Caco-2 (cell line): ENCODE data around the gene BLOC1S3. TPM values are rescaled to one million over a fixed set of nuclear protein-coding genes. Genes with fewer than 3 reads are reported as not detected.
"Not testable (repeated sequence)": the region's sequence is repeated elsewhere in the genome, so short reads cannot be mapped to it uniquely, and the experiment has no call there.

Experiments
- BruUV-seq: library from RNA; stranded (reverse); fragments of 400-500 nt; replicated peaks from 2 replicates; lab custom pipeline; 2021; lab: Mats Ljungman, UMichigan
- CTCF ChIA-PET: fragments of 300-600 bp; sonication (Branson Sonifier 250); formaldehyde crosslinking; loops from one replicate; lab custom pipeline; 2022; ENCODE audit warnings: antibody characterized with exemption; lab: Charles Lee
- POLR2A ChIA-PET: fragments of 300-600 bp; sonication (Branson Sonifier 250); formaldehyde crosslinking; loops from one replicate; lab custom pipeline; 2022; ENCODE audit warnings: antibody characterized with exemption; lab: Charles Lee
- DNase-seq, 2 experiments: peaks; one replicate each; pipeline versions ENCODE4 v3.0.0 to v3.0.0-alpha.2; 2020 to 2022
- H3K27me3 ChIP-seq: replicated peaks from 2 replicates; pipeline ENCODE4 v1.6.0; 2011; ENCODE audit warnings: low read length; ENCODE audit not compliant: control insufficient read depth, insufficient read depth
- H3K36me3 ChIP-seq: 2 replicates; pipeline ENCODE4 v1.5.1; 2011; ENCODE audit warnings: low read length; ENCODE audit not compliant: control insufficient read depth, insufficient read depth
- H3K4me1 ChIP-seq: fragments of 250-450 bp; sonication (Bioruptor Pico); 2 replicates; pipeline ENCODE4 v1.5.1; 2020; ENCODE audit warnings: mild to moderate bottlenecking
- H3K4me3 ChIP-seq: 2 replicates; pipeline ENCODE4 v1.5.1; 2011; ENCODE audit warnings: low read depth, mild to moderate bottlenecking, control low read depth, low read length
- H3K9me3 ChIP-seq: fragments of 250-450 bp; sonication (Bioruptor Pico); 2 replicates; pipeline ENCODE4 v1.5.1; 2020; ENCODE audit warnings: mild to moderate bottlenecking, moderate library complexity
- H3K27ac Mint-ChIP-seq: one replicate; pipeline ENCODE4 v1.8.0; 2022; ENCODE audit warnings: mixed read lengths; ENCODE audit not compliant: unreplicated experiment
- H3K27me3 Mint-ChIP-seq: one replicate; pipeline ENCODE4 v1.8.0; 2022; ENCODE audit warnings: mixed read lengths; ENCODE audit not compliant: insufficient read depth, unreplicated experiment
- H3K36me3 Mint-ChIP-seq: one replicate; pipeline ENCODE4 v1.8.0; 2022; ENCODE audit warnings: mild to moderate bottlenecking, mixed read lengths; ENCODE audit not compliant: insufficient read depth, unreplicated experiment
- H3K4me1 Mint-ChIP-seq: one replicate; pipeline ENCODE4 v1.8.0; 2022; ENCODE audit warnings: low read depth, mixed read lengths; ENCODE audit not compliant: unreplicated experiment
- H3K4me3 Mint-ChIP-seq: one replicate; pipeline ENCODE4 v1.8.0; 2022; ENCODE audit warnings: mild to moderate bottlenecking, moderate library complexity, mixed read lengths; ENCODE audit not compliant: unreplicated experiment
- H3K9me3 Mint-ChIP-seq: one replicate; pipeline ENCODE4 v1.8.0; 2022; ENCODE audit warnings: mixed read lengths; ENCODE audit not compliant: unreplicated experiment
- intact Hi-C: fragments of 100-400 bp; cut with micrococcal nuclease; formaldehyde crosslinking; loops from one replicate; pipeline ENCODE4 v1.10.0; 2022; ENCODE audit not compliant: unreplicated experiment
- total RNA-seq: library from RNA; stranded (reverse); gene quantifications from 2 replicates; pipeline ENCODE4 v1.2.3, GENCODE V29; 2022
- TF ChIP-seq, protein P1 (sequence below), 2 experiments: fragments of 200-600 bp in 1 of 2; IDR thresholded peaks; 1 replicate in 1 of 2; 2 replicates in 1 of 2; pipeline versions ENCODE4 v1.5.1 to v1.8.0; 2011 to 2022; ENCODE audit warnings: antibody characterized with exemption in 1 of 2, control low read depth in 1 of 2, inconsistent platforms in 1 of 2, low read depth in 1 of 2, low read length in 1 of 2, mild to moderate bottlenecking in 1 of 2, moderate library complexity in 1 of 2; ENCODE audit not compliant: insufficient read depth in 1 of 2, severe bottlenecking in 1 of 2, unreplicated experiment in 1 of 2

BLOC1S3 gene
- total RNA-seq, 1 experiment from 2014 or later: 20.4 TPM

DNA sequence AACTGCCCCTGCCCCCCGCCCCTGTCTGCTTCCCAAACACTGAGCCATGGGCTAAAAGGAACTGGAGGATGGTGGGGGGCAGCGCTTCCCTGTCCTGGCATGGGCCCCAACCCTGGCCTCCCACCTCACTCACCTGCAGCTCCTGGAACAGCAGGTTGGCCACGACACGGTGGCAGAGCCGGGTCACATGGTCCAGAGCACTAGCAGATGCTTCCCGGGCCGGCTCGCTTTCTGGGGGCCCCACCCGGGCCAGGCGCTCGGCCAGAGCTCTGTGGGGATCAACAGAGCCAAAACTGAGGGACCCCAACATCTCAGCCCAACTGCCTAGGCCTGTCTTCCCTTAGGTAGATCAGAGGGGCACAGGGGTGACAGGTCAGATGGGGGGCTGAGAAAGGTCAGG is 46.1 kb downstream of the BLOC1S3 start:
- Mint-ChIP-seq H3K4me1 (no peaks in the 10 kb centered on the region), H3K36me3 (no peaks in the 10 kb centered on the region), H3K27ac (no peak overlapping the region), H3K9me3 (no peaks in the 10 kb centered on the region), H3K27me3 (peaks cover 7% of the 10 kb centered on the region), H3K4me3 (no peak overlapping the region)
- TF ChIP-seq, protein P1, sequence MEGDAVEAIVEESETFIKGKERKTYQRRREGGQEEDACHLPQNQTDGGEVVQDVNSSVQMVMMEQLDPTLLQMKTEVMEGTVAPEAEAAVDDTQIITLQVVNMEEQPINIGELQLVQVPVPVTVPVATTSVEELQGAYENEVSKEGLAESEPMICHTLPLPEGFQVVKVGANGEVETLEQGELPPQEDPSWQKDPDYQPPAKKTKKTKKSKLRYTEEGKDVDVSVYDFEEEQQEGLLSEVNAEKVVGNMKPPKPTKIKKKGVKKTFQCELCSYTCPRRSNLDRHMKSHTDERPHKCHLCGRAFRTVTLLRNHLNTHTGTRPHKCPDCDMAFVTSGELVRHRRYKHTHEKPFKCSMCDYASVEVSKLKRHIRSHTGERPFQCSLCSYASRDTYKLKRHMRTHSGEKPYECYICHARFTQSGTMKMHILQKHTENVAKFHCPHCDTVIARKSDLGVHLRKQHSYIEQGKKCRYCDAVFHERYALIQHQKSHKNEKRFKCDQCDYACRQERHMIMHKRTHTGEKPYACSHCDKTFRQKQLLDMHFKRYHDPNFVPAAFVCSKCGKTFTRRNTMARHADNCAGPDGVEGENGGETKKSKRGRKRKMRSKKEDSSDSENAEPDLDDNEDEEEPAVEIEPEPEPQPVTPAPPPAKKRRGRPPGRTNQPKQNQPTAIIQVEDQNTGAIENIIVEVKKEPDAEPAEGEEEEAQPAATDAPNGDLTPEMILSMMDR (IDR thresholded peaks at IDR 0.05; ENCODE audit: insufficient read depth in 1 of 2, low read depth in 1 of 2, low read length in 1 of 2, severe bottlenecking in 1 of 2, unreplicated experiment in 1 of 2): no peak
- POLR2A ChIA-PET: no interaction called here
- Histone ChIP-seq H3K4me1 (no peaks in the 10 kb centered on the region), H3K4me3 (no peak overlapping the region), H3K27me3 (no peaks in the 10 kb centered on the region), H3K36me3 (no peaks in the 10 kb centered on the region), H3K9me3 (no peaks in the 10 kb centered on the region)
- BruUV-seq: no TSS peak
- CTCF ChIA-PET: no interaction called here
- intact Hi-C loops: no loop called here
- DNase-seq: no peak

DNA sequence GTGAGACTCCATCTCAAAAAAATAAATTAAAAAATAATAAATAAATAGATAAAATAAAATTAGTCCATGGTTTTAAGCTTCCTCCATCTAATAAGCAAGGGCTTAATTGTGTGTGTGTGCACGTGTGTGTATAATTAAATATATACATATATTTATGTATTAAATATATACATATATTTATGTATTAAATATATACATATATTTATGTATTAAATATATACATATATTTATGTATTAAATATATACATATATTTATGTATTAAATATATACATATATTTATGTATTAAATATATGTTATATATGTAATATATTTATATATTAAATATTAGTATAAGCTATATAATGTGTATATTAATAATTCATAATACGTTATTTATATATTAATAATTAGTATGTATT is 50.5 kb downstream of the BLOC1S3 start:
- BruUV-seq, POLR2A ChIA-PET, H3K27ac Mint-ChIP-seq, H3K4me3 Mint-ChIP-seq, H3K4me1 ChIP-seq, CTCF ChIA-PET, H3K9me3 ChIP-seq, intact Hi-C loops, H3K4me3 ChIP-seq, H3K27me3 ChIP-seq, H3K4me1 Mint-ChIP-seq, DNase-seq, H3K36me3 ChIP-seq, H3K9me3 Mint-ChIP-seq, H3K27me3 Mint-ChIP-seq, H3K36me3 Mint-ChIP-seq: not testable (repeated sequence)

Other genes with a start within 250 kb of the BLOC1S3 start
- gene APOC4, start 236.5 kb upstream of the BLOC1S3 start, total RNA-seq: not detected in 2 replicates
- gene APOC2, start 232.7 kb upstream of the BLOC1S3 start, total RNA-seq: not detected in 2 replicates
- gene CLPTM1, start 223.4 kb upstream of the BLOC1S3 start, total RNA-seq: 144 and 159 TPM in 2 replicates
- 6.3 and 10.2 TPM in 2 replicates for gene RELB, start 177.3 kb upstream of the BLOC1S3 start, total RNA-seq
- gene CLASRP, start 139.7 kb upstream of the BLOC1S3 start, total RNA-seq: 104 and 111 TPM in 2 replicates
- gene ZNF296, start 102.3 kb upstream of the BLOC1S3 start, total RNA-seq: 8.4 and 9.4 TPM in 2 replicates
- gene GEMIN7, start 99.5 kb upstream of the BLOC1S3 start, total RNA-seq: 45.8 and 49.3 TPM in 2 replicates
- gene PPP1R37, start 85.6 kb upstream of the BLOC1S3 start, total RNA-seq: 42.1 and 47.7 TPM in 2 replicates
- gene NKPD1, start 17.8 kb upstream of the BLOC1S3 start, total RNA-seq: 2.4 and 2.9 TPM in 2 replicates
- 50.5 and 53.2 TPM in 2 replicates for gene TRAPPC6A, start 547 bp upstream of the BLOC1S3 start, total RNA-seq
- gene EXOC3L2, start 66.6 kb downstream of the BLOC1S3 start, total RNA-seq: not detected in 2 replicates
- 30.3 and 33.4 TPM in 2 replicates for gene MARK4, start 72.5 kb downstream of the BLOC1S3 start, total RNA-seq
- gene CKM, start 144.1 kb downstream of the BLOC1S3 start, total RNA-seq: not detected in 2 replicates
- 7.1 and 10.2 TPM in 2 replicates for gene KLC3, start 162.0 kb downstream of the BLOC1S3 start, total RNA-seq
- gene ERCC2, start 191.8 kb downstream of the BLOC1S3 start, total RNA-seq: 86.8 and 89.5 TPM in 2 replicates
- 65.8 and 68.6 TPM in 2 replicates for gene PPP1R13L, start 226.3 kb downstream of the BLOC1S3 start, total RNA-seq
- 27.7 and 31.1 TPM in 2 replicates for gene POLR1G, start 227.9 kb downstream of the BLOC1S3 start, total RNA-seq
- 43.5 and 51.0 TPM in 2 replicates for gene ERCC1, start 245.1 kb downstream of the BLOC1S3 start, total RNA-seq